Loucy (cell line): ENCODE results near the gene TMEM9.

Source experiments
- H2AFZ ChIP-seq: fragments of 200-600 bp; sonication (generic); 2 replicates; pipeline ENCODE4 v1.6.0; 2016; ENCODE audit warnings: antibody characterized with exemption, mild to moderate bottlenecking, low read length, moderate library complexity
- H3F3A ChIP-seq: fragments of 200-600 bp; 2 replicates; pipeline ENCODE4 v1.6.0; 2016; ENCODE audit warnings: antibody characterized with exemption, low read depth, mild to moderate bottlenecking
- H3K27me3 ChIP-seq: fragments of 200-600 bp; sonication (generic); 2 replicates; pipeline ENCODE4 v1.6.1; 2014; ENCODE audit warnings: low read length, mild to moderate bottlenecking; ENCODE audit not compliant: insufficient read depth, poor library complexity, severe bottlenecking
- H3K36me3 ChIP-seq: fragments of 200-600 bp; sonication (generic); 2 replicates; pipeline ENCODE4 v1.6.1; 2016; ENCODE audit warnings: low read length; ENCODE audit not compliant: insufficient read depth
- H3K4me1 ChIP-seq: fragments of 200-600 bp; sonication (generic); 2 replicates; pipeline ENCODE4 v1.5.1; 2014; ENCODE audit warnings: low read length, mild to moderate bottlenecking; ENCODE audit not compliant: insufficient read depth, poor library complexity, severe bottlenecking
- H3K4me2 ChIP-seq: fragments of 200-600 bp; sonication (generic); 2 replicates; pipeline ENCODE4 v1.6.0; 2014; ENCODE audit warnings: antibody characterized with exemption, low read length, low read depth, mild to moderate bottlenecking; ENCODE audit not compliant: poor library complexity, severe bottlenecking
- H3K4me3 ChIP-seq: fragments of 200-600 bp; sonication (generic); 2 replicates; pipeline ENCODE4 v1.5.1; 2014; ENCODE audit warnings: low read length, mild to moderate bottlenecking, mixed read lengths; ENCODE audit not compliant: poor library complexity, severe bottlenecking
- H3K79me2 ChIP-seq: fragments of 200-600 bp; sonication (generic); 2 replicates; pipeline ENCODE4 v1.6.1; 2014; ENCODE audit warnings: low read length; ENCODE audit not compliant: insufficient read depth
- H3K9ac ChIP-seq: fragments of 200-600 bp; sonication (generic); 2 replicates; pipeline ENCODE4 v1.6.0; 2014; ENCODE audit warnings: mild to moderate bottlenecking, low read depth, low read length, moderate library complexity; ENCODE audit not compliant: poor library complexity, severe bottlenecking
- H3K9me2 ChIP-seq: fragments of 200-600 bp; sonication (generic); replicated peaks from 2 replicates; pipeline ENCODE4 v1.6.1; 2016; ENCODE audit warnings: low read depth, low read length, mixed read lengths
- H3K9me3 ChIP-seq: fragments of 200-600 bp; sonication (generic); 2 replicates; pipeline ENCODE4 v1.6.1; 2014; ENCODE audit warnings: mild to moderate bottlenecking, antibody characterized with exemption, low read length, low read depth; ENCODE audit not compliant: insufficient read depth
- H4K20me1 ChIP-seq: fragments of 200-600 bp; sonication (generic); 2 replicates; pipeline ENCODE4 v1.6.0; 2014; ENCODE audit warnings: antibody characterized with exemption, low read length, mild to moderate bottlenecking; ENCODE audit not compliant: insufficient read depth, poor library complexity, severe bottlenecking
- CTCF ChIP-seq: fragments of 200-600 bp; sonication (generic); conservative IDR thresholded peaks from 2 replicates; pipeline ENCODE4 v1.5.1; 2014; ENCODE audit warnings: mild to moderate bottlenecking, antibody characterized with exemption, low read length
- EZH2phosphoT487 ChIP-seq: fragments of 200-600 bp; IDR thresholded peaks from 2 replicates; pipeline ENCODE4 v1.6.1; 2018; ENCODE audit warnings: antibody characterized with exemption, mild to moderate bottlenecking, moderate library complexity, borderline replicate concordance

The TMEM9 gene

GRCh38 chr1:201147396-201148015 is 6.8 kb downstream of the TMEM9 start:
- Histone ChIP-seq H3K9me3 (no peaks in the 10 kb centered on the region), H3K79me2 (no peaks in the 10 kb centered on the region), H3K9ac (no peak overlapping the region), H3K4me2 (no peak overlapping the region), H3K4me3 (no peak overlapping the region), H3K9me2 (no peaks in the 10 kb centered on the region), H3K27me3 (no peaks in the 10 kb centered on the region), H3K36me3 (peaks cover 51% of the 10 kb centered on the region; the same call in 1 of the 2 replicates), H4K20me1 (no peaks in the 10 kb centered on the region), H2AFZ (no peak overlapping the region), H3K4me1 (peaks cover 3% of the 10 kb centered on the region), H3F3A (no peaks in the 10 kb centered on the region)
- no peak for TF ChIP-seq CTCF
- no peak for TF ChIP-seq EZH2phosphoT487

- Histone ChIP-seq H3K4me1 (no peaks in the 10 kb centered on the region), H3F3A (no peaks in the 10 kb centered on the region), H3K4me3 (no peak overlapping the region), H3K36me3 (peaks cover 58% of the 10 kb centered on the region; the same call in 1 of the 2 replicates), H3K9me2 (no peaks in the 10 kb centered on the region), H3K4me2 (no peak overlapping the region), H3K79me2 (no peaks in the 10 kb centered on the region), H3K27me3 (no peaks in the 10 kb centered on the region), H3K9me3 (no peaks in the 10 kb centered on the region), H4K20me1 (no peaks in the 10 kb centered on the region), H2AFZ (no peak overlapping the region), H3K9ac (no peak overlapping the region)
- no peak for TF ChIP-seq CTCF
- no peak for TF ChIP-seq EZH2phosphoT487
Measured at GRCh38 chr1:201146626-201147390, 7.5 kb downstream of the TMEM9 start.

- H3K4me2 ChIP-seq: no peak overlapping the region
- no peaks in the 10 kb centered on the region for H3K79me2 ChIP-seq
- H4K20me1 ChIP-seq: no peaks in the 10 kb centered on the region
- H3K4me3 ChIP-seq: no peak overlapping the region
- H3K9ac ChIP-seq: no peak overlapping the region
- no peaks in the 10 kb centered on the region for H3K9me3 ChIP-seq
- H3K27me3 ChIP-seq: no peaks in the 10 kb centered on the region
- no peaks in the 10 kb centered on the region for H3K4me1 ChIP-seq
- TF ChIP-seq CTCF: no peak
- TF ChIP-seq EZH2phosphoT487: no peak
- H3K36me3 ChIP-seq: peaks cover 59% of the 10 kb centered on the region; the same call in 1 of the 2 replicates
- H2AFZ ChIP-seq: no peak overlapping the region
- H3K9me2 ChIP-seq: no peaks in the 10 kb centered on the region
- H3F3A ChIP-seq: no peaks in the 10 kb centered on the region
Measured at GRCh38 chr1:201145816-201146215, 8.5 kb downstream of the TMEM9 start.
